Mesenteric fat pad (tissue), 1 donor: ENCODE measurements around the gene ZRSR2. TPM values are rescaled to one million over a fixed set of nuclear protein-coding genes. Genes with fewer than 3 reads are reported as not detected.
A peak's percentile ranks its signal among the peaks of the same experiment; 100 is the strongest.

Experiments
- DNase-seq: peaks from one replicate; pipeline ENCODE4 v3.0.0-alpha.2; 2020; ENCODE audit warnings: low spot score
- total RNA-seq: library from RNA; stranded (reverse); fragmentation: NEBNext Ultra II Directional; extraction: Animal tissue kit (Norgen Biotek cat#: 25700); gene quantifications from one replicate; pipeline ENCODE4 v1.2.1, GENCODE V29; 2021
- donor health status: DM: yes; HTN: yes; CAD: no.

Gene ZRSR2
- total RNA-seq, 1 donor from 2014 or later = 9.9 TPM

DNA sequence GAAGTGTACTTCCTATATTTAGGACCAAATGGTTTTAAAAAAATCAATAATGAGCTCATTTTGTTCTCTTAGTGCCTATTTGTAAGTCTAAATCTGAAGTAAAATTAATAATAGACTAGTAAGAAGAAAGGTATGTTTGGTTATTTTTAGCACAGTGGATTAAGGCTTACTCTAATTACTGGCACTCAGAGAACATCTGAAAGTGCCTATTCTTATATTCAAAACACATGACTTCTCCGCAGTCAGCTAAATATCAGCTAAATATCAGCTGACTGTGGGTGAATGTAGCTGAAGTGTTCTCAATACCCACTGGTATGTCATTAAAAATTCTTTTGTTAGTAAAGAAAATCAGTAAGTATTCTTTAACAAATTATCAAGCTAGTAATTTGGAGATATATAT lies 58.3 kb downstream of the ZRSR2 start:
- DNase-seq = no peak

DNA sequence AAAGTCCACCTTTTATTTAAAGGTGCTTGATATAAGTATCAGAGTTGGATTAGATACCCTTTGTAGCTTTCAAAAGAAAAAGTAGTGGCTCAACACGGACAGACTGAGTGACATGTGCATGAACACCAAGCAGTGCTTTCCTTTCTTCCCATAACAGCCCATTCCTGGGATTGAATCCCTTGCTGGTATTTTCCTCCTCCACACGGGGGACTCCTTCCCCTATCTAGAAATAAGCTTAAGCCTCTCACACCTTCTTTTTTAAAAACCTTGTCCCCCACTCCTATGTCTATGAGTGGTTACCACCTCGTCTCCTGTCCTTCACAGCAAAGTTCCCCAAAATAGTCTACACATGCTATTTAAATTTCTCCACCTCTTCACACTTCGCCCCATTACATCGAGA lies 59.3 kb downstream of the ZRSR2 start:
- no peak for DNase-seq

GRCh38 chrX:15853586-15854079 lies 63.3 kb downstream of the ZRSR2 start:
- DNase-seq = no peak

GRCh38 chrX:15854080-15854655 lies 63.9 kb downstream of the ZRSR2 start:
- no peak for DNase-seq

DNA sequence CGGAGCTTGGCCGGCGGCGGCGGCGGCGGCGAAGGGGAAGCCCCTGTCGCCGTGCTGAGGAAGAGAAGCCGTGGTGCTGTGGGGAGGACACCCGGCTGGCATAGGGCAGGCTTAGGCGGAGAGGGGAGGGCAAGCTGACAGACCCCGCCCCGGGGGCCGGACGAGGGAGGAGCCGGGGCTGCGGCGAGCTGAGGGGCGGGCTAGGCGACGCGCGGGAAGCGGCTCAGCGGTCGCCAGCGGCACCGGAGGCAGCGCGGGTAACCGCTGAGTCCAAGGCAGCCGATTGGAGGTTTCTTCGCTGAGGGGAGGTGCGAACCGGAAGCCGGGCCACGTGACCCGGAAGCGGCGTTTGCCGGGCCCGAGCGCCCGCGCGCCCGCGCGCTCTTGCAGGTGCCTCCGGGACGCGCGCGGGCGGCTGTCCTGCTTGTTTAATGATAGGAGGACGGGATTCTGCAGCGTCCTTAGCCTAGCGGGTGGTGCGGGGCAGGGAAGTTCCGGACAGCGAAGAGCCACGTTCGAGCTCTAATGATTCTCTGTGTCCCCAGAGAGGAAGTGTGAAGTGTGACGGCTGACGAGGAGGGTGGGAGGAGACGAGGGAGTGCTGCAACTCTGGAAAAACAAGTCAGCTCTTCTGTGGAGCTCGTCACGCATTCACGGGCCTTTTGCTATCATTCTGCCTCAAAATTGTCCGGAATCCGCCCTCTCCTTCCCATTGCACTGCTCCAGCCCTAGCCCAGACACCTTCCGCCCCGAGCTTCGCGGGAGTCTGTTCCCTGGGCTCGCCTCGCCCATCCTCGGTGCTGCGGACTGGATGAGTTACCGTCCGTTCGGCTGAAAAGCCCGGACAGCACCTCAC lies 64.7 kb downstream of the ZRSR2 start, which contains the start of gene AP1S2:
AP1S2 (minus strand) TSS at position 102 of the 856 bp plus-strand sequence. CDS start 2,289 bp downstream, outside the sequence.
- peak; percentile 98 for DNase-seq

DNA sequence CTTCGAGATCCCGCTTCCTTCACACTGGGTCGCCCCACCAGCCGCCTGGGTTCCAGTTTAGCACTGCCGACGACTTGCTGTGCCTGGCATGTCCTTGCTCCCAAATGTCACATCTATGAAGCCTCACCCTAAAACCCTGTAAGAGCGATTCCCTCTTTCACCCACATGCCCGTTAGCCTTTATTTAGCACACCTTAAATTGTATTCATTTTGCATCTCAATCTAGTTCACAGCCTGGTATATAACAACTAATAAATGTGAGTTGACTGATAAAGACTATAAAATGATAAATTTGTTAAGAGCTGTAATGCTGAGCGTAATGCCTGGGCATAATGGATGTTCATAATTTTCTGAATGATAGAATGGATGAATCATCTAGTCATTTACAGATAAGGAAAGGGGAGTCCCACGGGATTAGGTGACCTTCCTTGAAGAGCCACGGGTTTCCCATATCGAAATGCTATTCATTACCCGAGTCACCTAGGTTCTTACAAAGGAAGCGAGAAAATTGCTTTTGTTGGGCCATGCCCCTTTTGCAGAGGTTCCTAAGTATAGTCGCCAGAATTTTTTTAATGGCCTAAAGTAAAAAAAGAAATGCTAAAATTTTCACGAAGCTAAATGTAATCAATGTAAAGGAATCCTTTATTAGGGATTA lies 65.4 kb downstream of the ZRSR2 start:
- no peak for DNase-seq

DNA sequence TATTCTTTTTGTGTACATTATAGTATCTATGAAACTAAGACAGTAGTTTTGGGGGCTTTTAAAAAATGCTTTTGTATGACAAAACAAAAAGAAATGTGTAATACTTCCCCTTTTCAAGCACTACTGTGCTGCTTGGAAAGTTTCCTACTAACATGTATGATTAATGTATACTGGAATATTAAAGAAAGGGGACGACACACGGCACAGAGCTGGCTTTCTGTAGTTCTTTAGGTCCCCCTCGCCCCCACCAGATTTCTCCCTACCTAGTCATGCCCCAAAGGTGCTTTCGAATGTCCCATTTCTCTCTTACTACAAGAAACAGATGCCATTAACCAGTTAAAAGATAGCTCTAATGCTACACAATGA lies 65.9 kb downstream of the ZRSR2 start:
- no peak for DNase-seq

GRCh38 chrX:15856636-15857035 lies 66.4 kb downstream of the ZRSR2 start:
- no peak for DNase-seq

- no peak for DNase-seq
These were observed 67.8 kb downstream of the ZRSR2 start for GRCh38 chrX:15858051-15858450.

DNA sequence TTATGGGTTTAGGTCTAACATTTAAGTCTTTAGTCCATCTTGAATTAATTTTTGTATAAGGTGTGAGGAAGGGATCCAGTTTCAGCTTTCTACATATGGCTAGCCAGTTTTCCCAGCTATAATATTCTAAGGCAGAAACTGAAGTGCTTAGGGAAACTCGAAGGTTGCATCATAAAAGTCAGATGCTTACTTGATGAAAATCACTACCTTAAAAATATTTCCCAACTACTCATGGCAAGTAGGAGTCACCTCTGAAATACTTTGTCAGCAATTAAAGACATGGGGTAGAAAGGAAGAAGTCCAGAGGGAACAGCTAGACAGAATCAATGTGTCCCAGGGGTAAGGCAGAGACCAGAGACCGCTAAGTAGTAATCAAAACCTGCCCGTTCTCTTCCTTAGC lies 70.6 kb downstream of the ZRSR2 start:
- no peak for DNase-seq

GRCh38 chrX:15864023-15864422 lies 73.7 kb downstream of the ZRSR2 start:
- no peak for DNase-seq

DNA sequence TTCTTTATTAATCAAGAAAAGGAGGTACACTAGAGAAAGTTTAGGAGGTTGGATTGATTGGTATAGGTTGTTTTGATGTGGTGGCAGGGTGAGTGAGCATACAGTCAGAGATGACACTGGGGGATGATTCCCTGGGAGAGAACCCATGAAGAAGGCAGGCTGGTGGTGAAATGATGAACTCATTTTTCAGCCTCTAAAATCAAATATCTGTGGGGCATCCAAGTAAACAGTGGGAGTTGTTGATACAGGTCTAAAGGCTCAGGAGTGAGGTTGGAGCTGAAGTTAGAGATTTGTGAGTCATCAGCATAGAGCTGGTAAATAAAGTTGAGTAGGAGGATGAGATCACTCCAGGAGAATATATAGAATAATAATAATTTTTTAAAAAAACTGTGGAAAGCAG lies 74.3 kb downstream of the ZRSR2 start:
- DNase-seq = no peak

- no peak for DNase-seq
These were observed 75.9 kb downstream of the ZRSR2 start for GRCh38 chrX:15866147-15866546.

GRCh38 chrX:15869695-15870094 lies 79.4 kb downstream of the ZRSR2 start:
- no peak for DNase-seq

DNA sequence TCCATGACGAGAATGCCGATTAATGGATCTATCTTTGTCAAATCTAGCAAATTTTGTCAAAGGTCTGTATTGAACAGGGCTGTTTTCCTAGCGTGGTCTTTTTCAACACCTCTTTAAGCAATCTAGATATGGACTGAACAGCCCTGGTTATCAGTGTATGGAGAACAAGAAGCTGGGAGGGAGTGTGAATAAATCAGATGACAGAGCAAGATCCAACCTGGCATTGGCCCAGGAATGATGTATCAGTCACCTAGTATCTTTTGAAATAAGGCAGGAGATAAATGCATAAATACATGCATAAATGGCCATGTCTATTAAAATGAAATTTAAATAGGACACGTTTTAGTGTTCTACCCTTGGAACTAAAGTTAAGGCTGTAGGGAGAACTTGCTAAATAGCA lies 80.0 kb downstream of the ZRSR2 start:
- DNase-seq = no peak

Other genes with a start within 250 kb of the ZRSR2 start
- 6.2 TPM for gene ACE2, start 189.5 kb upstream of the ZRSR2 start, total RNA-seq
- not detected for gene CLTRN, start 125.7 kb upstream of the ZRSR2 start, total RNA-seq
- 14.1 TPM for gene CA5B, start 52.2 kb upstream of the ZRSR2 start, total RNA-seq
- 29.0 TPM for gene AP1S2, start 64.3 kb downstream of the ZRSR2 start, total RNA-seq